Muscle layer of colon (tissue), 2 donors: ENCODE measurements around the gene HTR1D.
"Not testable (repeated sequence)": the region's sequence is repeated elsewhere in the genome, so short reads cannot be mapped to it uniquely, and the experiment has no call there.

Experiments used
- H3K27ac ChIP-seq: one replicate; pipeline ENCODE4 v1.7.0; 2013; ENCODE audit warnings: low read depth, mild to moderate bottlenecking, low read length, moderate library complexity
- H3K27me3 ChIP-seq, 2 donors: one replicate each; pipeline ENCODE4 v1.7.0; 2013; ENCODE audit warnings: low read length in 2 of 2, mild to moderate bottlenecking in 2 of 2; ENCODE audit not compliant: insufficient read depth in 2 of 2, control insufficient read depth in 1 of 2
- H3K36me3 ChIP-seq: one replicate; pipeline ENCODE4 v1.7.0; 2013; ENCODE audit warnings: mild to moderate bottlenecking, low read length; ENCODE audit not compliant: insufficient read depth
- H3K4me1 ChIP-seq: one replicate; pipeline ENCODE4 v1.7.0; 2013; ENCODE audit warnings: mild to moderate bottlenecking, low read length; ENCODE audit not compliant: insufficient read depth
- H3K4me3 ChIP-seq, 2 donors: one replicate each; pipeline ENCODE4 v1.7.0; 2013; ENCODE audit warnings: low read length in 2 of 2, low read depth in 1 of 2, mild to moderate bottlenecking in 1 of 2, moderate library complexity in 1 of 2
- H3K9ac ChIP-seq: one replicate; pipeline ENCODE4 v1.7.0; 2013; ENCODE audit warnings: low read length
- H3K9me3 ChIP-seq: one replicate; pipeline ENCODE4 v1.7.0; 2013; ENCODE audit warnings: mild to moderate bottlenecking, low read length
- donor health status: abdominal sarcoma.
- donor health status: Adenocarcinoma of cecum.

The HTR1D gene

DNA sequence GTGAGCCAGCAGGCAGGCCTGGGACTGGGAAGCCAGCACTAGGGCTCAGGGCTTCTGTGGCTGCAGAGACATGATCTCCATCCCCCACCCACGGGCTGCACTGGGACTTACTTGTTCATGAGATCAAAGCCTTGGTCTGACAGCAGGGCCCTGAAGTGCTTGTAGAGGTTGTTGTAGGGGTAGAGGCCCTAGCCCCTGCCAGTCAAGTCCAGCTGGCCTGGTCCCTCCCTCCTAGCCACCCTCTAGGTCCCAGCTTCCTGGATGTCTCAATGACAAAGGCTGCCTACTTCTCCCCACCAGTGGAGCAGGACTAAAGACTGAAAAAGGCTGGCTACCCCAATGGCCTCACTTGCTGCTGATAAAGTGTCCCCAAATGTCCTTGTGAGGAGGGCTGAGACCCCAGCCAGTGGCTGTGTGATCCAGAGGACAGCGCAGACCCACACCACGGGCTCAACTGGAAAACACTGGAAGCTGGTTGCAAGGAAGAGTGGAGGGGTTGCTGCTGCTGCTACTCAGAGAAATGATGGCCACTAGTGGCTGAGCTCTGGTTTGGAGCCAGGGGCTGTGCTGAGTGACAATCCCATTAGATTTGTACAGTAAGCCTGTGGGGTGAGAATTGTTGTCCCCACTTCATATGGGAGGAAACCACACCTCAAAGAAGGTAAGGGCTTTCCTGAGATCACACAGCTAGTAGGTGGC is 1.4 kb downstream of the HTR1D start:
- no peaks in the 10 kb centered on the region for H3K36me3 ChIP-seq
- H3K4me1 ChIP-seq = no peaks in the 10 kb centered on the region
- peaks cover 20 to 44% of the 10 kb centered on the region in 2 donors for H3K27me3 ChIP-seq
- no peak overlapping the region for H3K4me3 ChIP-seq
- H3K9me3 ChIP-seq = no peaks in the 10 kb centered on the region
- no peak overlapping the region for H3K27ac ChIP-seq
- no peak overlapping the region for H3K9ac ChIP-seq

DNA sequence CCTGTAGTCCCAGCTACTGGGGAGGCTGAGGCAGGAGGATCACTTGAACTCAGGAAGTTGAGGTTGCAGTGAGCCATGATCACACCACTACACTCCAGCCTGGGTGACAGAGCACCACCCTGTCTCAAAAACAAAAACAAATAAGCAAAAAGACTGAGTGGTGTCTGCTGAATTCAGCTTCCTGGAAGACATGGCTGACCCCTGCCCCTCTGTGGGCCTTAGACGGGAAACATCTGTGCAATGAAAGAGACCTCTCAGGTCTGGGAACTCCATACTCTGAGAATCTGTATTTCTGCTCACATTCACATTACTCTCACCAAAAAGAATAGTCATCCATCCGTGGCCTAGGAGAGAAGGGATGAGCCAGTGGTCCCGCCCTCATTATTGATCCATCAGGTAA is 2.0 kb downstream of the HTR1D start:
- H3K27ac ChIP-seq = no peak overlapping the region
- H3K4me1 ChIP-seq = no peaks in the 10 kb centered on the region
- no peak overlapping the region for H3K9ac ChIP-seq
- H3K4me3 ChIP-seq = no peak overlapping the region
- no peaks in the 10 kb centered on the region for H3K9me3 ChIP-seq
- H3K27me3 ChIP-seq = peaks cover 20 to 44% of the 10 kb centered on the region in 2 donors
- H3K36me3 ChIP-seq = no peaks in the 10 kb centered on the region

DNA sequence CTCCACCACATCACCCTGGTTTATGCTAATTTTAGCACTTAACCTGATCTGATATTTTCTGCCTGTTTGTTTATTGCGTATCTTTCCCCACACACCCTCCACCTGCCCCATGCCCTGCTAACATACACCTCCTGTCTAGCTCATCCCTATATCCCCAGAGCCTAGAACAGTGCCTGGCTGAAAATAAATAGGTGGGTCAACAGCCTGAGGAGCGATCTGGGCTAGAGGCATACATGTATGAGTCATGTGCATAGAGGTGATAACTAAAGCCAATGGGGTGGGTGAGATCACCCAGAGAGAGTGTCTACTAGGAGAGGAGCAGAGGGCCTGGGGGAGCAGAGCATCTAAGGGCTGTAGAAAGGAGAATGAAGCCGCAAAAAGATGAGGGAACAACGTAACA is 2.7 kb downstream of the HTR1D start:
- Histone ChIP-seq H3K27me3 (peaks cover 20 to 44% of the 10 kb centered on the region in 2 donors), H3K9ac (no peak overlapping the region), H3K4me1 (no peaks in the 10 kb centered on the region), H3K27ac (no peak overlapping the region), H3K4me3 (no peak overlapping the region), H3K9me3 (no peaks in the 10 kb centered on the region), H3K36me3 (no peaks in the 10 kb centered on the region)

DNA sequence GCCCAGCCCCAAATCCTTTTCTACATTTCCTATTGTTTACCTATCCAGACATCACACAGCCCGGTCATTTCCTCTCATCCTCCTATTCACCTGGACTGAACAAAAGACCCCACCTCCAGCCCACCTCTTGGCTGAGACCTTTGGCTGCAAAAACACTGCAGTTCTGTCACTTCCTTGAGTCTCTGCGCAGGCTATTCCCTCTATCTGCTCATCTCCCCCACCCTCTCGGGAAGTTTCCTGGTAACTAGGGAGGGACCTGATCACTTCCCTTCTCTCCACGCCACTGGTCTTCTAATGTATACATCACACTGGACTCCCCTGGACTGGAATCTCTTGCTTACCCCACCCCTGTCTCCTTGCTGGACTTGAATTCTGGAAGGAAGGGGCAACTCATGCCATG is 5.3 kb downstream of the HTR1D start:
- no peaks in the 10 kb centered on the region for H3K36me3 ChIP-seq
- H3K27me3 ChIP-seq = peaks cover 20 to 31% of the 10 kb centered on the region in 2 donors

DNA sequence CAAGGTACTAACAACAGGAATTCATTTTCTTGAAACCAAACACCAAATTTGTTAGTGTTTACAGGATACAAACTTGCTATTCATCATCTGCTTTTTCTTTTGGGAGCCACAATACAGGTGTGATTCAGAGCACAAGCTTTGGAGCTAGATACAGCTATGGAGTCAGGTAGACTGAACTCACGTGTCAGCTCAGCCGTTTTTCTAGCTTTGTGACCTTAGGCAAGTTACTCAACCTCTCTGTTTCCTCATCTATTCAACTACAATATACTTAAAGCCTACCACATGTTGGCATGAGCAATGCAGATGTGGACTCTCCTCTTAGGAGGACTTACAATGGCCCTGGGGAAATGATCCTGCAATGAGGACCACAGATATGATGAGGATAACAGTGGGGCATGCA is 6.3 kb downstream of the HTR1D start:
- Histone ChIP-seq H3K9me3 (no peaks in the 10 kb centered on the region), H3K4me3 (no peak overlapping the region), H3K36me3 (no peaks in the 10 kb centered on the region), H3K27ac (no peak overlapping the region), H3K27me3 (peaks cover 12 to 21% of the 10 kb centered on the region in 2 donors), H3K4me1 (no peaks in the 10 kb centered on the region), H3K9ac (no peak overlapping the region)

More for the DNA sequence above, 5.3 kb downstream of the HTR1D start:
- H3K27ac ChIP-seq = no peak overlapping the region
- no peak overlapping the region for H3K9ac ChIP-seq
- H3K4me1 ChIP-seq = no peaks in the 10 kb centered on the region
- no peak overlapping the region for H3K4me3 ChIP-seq
- no peaks in the 10 kb centered on the region for H3K9me3 ChIP-seq

DNA sequence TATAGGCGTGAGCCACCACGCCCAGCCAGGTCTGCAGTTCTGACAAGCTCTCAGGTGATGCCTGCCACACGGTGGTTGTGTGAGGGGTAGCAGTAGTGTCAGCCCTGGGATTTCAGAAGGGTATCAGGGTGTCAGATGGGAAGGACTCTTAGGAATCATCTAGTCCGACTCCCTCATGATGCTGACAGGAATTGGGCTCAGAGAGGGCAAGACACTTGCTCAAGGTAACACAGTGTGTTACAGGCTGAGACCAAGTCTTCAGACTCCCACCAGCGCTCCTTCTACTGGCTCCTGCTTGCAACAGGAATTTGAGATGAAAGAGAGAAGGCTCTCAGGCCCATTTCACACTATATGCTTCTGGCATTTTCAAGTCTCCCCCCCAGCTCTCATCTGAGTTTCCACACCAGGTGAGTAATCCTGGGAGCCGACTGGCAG is 6.9 kb downstream of the HTR1D start:
- Histone ChIP-seq H3K27ac (no peak overlapping the region), H3K9me3 (no peaks in the 10 kb centered on the region), H3K27me3 (peaks cover 7 to 15% of the 10 kb centered on the region in 2 donors), H3K4me3 (no peak overlapping the region), H3K36me3 (no peaks in the 10 kb centered on the region), H3K4me1 (no peaks in the 10 kb centered on the region), H3K9ac (no peak overlapping the region)

DNA sequence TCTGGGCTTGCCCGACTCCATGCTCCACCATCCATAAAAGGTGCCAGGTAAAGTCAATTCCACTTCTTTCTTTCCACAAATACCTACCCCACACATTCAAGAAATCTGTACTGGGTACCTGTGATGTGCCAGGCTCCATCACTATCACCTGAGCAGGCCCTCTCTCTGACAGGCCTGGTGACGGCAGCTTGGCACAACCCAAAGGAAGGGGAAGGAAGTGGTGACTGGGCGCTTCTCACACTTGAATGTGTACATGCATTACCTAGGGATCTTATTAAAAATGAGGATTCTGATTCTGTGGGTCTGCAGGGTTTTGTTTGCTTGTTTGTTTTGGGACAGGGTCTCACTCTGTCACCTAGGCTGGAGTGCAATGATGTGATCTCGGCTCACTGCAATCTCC is 7.5 kb downstream of the HTR1D start:
- peaks cover 4 to 9% of the 10 kb centered on the region in 2 donors for H3K27me3 ChIP-seq
- no peaks in the 10 kb centered on the region for H3K36me3 ChIP-seq
- no peak overlapping the region for H3K9ac ChIP-seq
- no peaks in the 10 kb centered on the region for H3K4me1 ChIP-seq
- H3K27ac ChIP-seq = no peak overlapping the region
- H3K9me3 ChIP-seq = no peaks in the 10 kb centered on the region
- H3K4me3 ChIP-seq = no peak overlapping the region

DNA sequence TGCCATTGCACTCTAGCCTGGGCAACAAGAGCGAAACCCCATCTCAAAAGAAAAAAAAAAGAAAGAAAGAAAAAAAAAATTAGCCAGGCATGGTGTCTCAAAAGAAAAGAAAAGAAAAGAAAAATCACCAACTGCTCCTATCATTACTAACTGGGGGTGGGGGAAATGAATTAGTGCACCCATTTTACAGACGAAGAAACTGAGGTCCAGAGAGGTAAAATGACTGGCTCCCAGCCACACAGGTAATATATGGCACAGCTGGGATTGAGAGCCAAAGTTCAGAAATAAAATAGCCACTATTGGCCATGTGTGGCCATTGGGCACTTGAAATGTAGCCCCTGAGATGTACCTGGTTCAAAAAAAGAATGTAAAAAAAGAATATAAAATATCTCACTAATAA is 8.8 kb downstream of the HTR1D start:
- Histone ChIP-seq H3K27me3 (peaks cover 0 to 6% of the 10 kb centered on the region in 2 donors), H3K27ac (no peak overlapping the region), H3K4me3 (no peak overlapping the region), H3K9ac (no peak overlapping the region), H3K36me3 (no peaks in the 10 kb centered on the region), H3K4me1 (no peaks in the 10 kb centered on the region), H3K9me3 (no peaks in the 10 kb centered on the region)

DNA sequence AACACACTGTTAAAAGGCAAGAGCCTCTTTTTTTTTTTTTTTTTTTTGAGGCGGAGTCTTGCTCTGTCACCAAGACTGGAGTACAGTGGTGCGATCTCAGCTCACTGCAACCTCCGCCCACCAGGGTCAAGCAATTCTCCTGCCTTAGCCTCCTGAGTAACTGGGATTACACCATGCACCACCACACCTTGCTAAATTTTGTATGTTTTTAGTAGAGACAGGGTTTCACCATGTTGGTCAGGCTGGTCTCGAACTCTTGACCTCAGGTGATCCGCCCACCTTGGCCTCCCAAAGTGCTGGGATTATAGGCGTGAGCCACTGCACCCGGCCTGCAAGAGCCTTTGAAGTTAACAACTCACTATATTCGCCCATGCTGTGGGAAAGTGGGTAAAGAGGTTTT is 9.6 kb downstream of the HTR1D start:
- H3K27ac ChIP-seq, H3K4me3 ChIP-seq, H3K36me3 ChIP-seq, H3K4me1 ChIP-seq, H3K9ac ChIP-seq, H3K9me3 ChIP-seq, H3K27me3 ChIP-seq: not testable (repeated sequence)

DNA sequence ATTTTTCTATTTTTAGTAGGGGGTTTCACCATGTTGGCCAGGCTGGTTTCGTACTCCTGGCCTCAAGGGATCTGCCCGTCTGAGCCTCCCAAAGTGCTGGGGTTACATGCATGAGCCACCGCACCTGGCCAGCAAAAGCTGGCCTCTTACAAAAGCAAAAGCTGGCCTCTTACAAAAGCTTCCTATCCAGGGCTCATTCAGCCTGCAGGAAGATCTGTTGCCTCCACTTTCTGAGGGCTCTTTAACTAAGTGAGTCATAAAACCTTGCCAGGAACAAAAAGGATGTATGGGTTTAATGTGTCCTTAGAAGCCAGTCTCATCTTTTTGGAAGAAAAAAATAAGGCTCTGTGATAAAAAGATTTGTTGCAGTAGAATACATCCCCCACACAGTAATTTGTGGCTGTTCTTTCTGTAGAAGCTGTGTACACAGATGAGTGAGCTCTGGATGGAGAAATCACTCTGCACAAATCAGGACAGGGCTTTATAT is 15.0 kb downstream of the HTR1D start:
- Histone ChIP-seq H3K9ac (no peak overlapping the region), H3K4me3 (no peak overlapping the region), H3K4me1 (no peaks in the 10 kb centered on the region), H3K27ac (no peak overlapping the region), H3K36me3 (no peaks in the 10 kb centered on the region), H3K27me3 (no peaks in the 10 kb centered on the region), H3K9me3 (no peaks in the 10 kb centered on the region)

DNA sequence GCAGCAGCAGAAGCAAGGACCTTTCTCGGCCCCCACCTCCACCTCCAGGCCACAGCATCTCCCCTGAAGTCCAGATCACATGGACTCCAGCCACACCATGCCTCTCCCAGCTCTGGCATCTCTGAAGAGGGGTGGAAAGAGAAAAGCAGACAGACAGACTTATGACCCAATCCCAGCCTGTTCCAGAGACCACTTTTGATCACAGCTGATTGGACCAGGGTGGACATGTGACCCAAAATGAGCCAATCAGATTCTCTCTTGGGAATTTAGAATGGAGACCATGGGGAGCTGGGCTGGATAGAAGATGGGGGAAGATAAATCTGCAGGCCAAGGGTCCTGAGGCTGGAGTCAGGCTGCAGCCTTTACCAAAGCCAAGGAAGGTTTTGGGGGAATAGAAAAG is 16.4 kb downstream of the HTR1D start:
- no peak overlapping the region for H3K27ac ChIP-seq
- H3K36me3 ChIP-seq = no peaks in the 10 kb centered on the region
- no peaks in the 10 kb centered on the region for H3K4me1 ChIP-seq
- no peaks in the 10 kb centered on the region for H3K27me3 ChIP-seq
- H3K9ac ChIP-seq = no peak overlapping the region
- no peaks in the 10 kb centered on the region for H3K9me3 ChIP-seq
- H3K4me3 ChIP-seq = no peak overlapping the region

DNA sequence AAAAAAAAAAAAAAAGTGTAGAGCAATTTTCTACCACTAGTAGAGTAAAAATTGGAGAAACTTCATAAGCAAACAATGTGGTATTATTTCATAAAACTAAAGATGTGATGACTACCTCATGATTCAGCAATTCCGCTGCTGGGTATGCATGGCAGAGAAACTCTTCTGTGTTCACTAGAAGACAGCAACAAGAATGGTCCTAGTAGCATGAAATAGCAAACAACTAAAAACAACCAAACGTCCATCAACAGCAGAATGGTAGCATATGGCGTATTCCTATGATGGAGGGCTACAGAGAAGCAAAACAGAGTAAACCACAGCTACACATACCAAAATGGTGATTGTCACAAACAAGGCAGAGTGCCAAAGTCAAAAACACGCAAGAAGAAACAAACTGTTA is 18.9 kb downstream of the HTR1D start:
- Histone ChIP-seq H3K9me3 (no peaks in the 10 kb centered on the region), H3K36me3 (no peaks in the 10 kb centered on the region), H3K4me3 (no peak overlapping the region), H3K27ac (no peak overlapping the region), H3K27me3 (no peaks in the 10 kb centered on the region), H3K4me1 (no peaks in the 10 kb centered on the region), H3K9ac (no peak overlapping the region)
